ENCODE results near the gene SAMD9L. TPM values are rescaled to one million over a fixed set of nuclear protein-coding genes. Genes with fewer than 3 reads are reported as not detected.

SAMD9L gene
- total RNA-seq, 1 donor from 2014 or later, result 8.6 TPM

DNA sequence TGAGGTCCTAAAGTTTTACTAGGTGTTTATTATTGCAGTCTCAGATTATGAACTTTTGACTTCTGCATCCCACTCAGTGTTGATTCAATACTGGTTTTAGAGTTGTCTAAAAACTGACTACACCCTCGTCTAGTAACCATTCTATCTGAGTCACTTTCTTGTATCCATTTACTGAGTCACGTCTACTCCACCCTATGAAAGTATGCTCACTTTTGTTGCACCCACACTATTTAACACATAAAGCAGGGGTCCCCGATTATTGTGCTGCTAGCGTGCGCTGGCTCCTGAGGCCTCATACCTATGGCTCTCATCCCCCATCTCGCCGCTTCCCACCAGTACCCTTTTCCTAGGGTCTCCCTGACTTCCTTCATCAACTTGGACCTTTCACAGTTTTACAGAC, 32.4 kb downstream of the SAMD9L start:
- peak overlapping the region; percentile 40 to 47 for H3K4me3 ChIP-seq
- H3K9me3 ChIP-seq, result peaks cover 5% of the 10 kb centered on the region
- TF ChIP-seq POLR2A (IDR thresholded peaks at IDR 0.05), result no peak
- no peak for TF ChIP-seq POLR2AphosphoS5 (IDR thresholded peaks at IDR 0.05; ENCODE audit: insufficient read depth in 1 of 2, low read depth in 1 of 2)
- TF ChIP-seq, protein P1, sequence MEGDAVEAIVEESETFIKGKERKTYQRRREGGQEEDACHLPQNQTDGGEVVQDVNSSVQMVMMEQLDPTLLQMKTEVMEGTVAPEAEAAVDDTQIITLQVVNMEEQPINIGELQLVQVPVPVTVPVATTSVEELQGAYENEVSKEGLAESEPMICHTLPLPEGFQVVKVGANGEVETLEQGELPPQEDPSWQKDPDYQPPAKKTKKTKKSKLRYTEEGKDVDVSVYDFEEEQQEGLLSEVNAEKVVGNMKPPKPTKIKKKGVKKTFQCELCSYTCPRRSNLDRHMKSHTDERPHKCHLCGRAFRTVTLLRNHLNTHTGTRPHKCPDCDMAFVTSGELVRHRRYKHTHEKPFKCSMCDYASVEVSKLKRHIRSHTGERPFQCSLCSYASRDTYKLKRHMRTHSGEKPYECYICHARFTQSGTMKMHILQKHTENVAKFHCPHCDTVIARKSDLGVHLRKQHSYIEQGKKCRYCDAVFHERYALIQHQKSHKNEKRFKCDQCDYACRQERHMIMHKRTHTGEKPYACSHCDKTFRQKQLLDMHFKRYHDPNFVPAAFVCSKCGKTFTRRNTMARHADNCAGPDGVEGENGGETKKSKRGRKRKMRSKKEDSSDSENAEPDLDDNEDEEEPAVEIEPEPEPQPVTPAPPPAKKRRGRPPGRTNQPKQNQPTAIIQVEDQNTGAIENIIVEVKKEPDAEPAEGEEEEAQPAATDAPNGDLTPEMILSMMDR (IDR thresholded peaks at IDR 0.05), result no peak
- peaks cover 0 to 17% of the 10 kb centered on the region in 2 donors for H3K36me3 ChIP-seq
- intact Hi-C loops (cut with DNase I), result no loop called here
- DNase-seq (ENCODE audit: extremely low spot score in 2 of 2), result no peak
- no peak overlapping the region for H3K27ac ChIP-seq
- peaks cover 39% of the 10 kb centered on the region for H3K4me1 ChIP-seq
- H3K27me3 ChIP-seq, result no peaks in the 10 kb centered on the region

- Histone ChIP-seq H3K36me3 (peaks cover 0 to 75% of the 10 kb centered on the region in 2 donors), H3K27ac (no peak overlapping the region), H3K4me3 (no peak overlapping the region), H3K9me3 (peaks cover 68% of the 10 kb centered on the region), H3K27me3 (no peaks in the 10 kb centered on the region), H3K4me1 (no peaks in the 10 kb centered on the region)
- no peak for DNase-seq (ENCODE audit: extremely low spot score in 2 of 2)
- intact Hi-C loops (cut with DNase I), result no loop called here
- TF ChIP-seq POLR2A (IDR thresholded peaks at IDR 0.05) (no peak), POLR2AphosphoS5 (IDR thresholded peaks at IDR 0.05; ENCODE audit: insufficient read depth in 1 of 2, low read depth in 1 of 2) (no peak)
- TF ChIP-seq, protein P1 (IDR thresholded peaks at IDR 0.05), result no peak
Observed at GRCh38 chr7:93108003-93108402, 40.2 kb downstream of the SAMD9L start.

GRCh38 chr7:93097388-93097787, 50.8 kb downstream of the SAMD9L start:
- peak in 1 of 2 donors; percentile 65 for DNase-seq (ENCODE audit: extremely low spot score in 2 of 2)
- H3K9me3 ChIP-seq, result peaks cover 31% of the 10 kb centered on the region
- TF ChIP-seq, protein P1 (IDR thresholded peaks at IDR 0.05), result no peak
- TF ChIP-seq POLR2AphosphoS5 (IDR thresholded peaks at IDR 0.05; ENCODE audit: insufficient read depth in 1 of 2, low read depth in 1 of 2), result no peak
- H3K4me1 ChIP-seq, result no peaks in the 10 kb centered on the region
- no peaks in the 10 kb centered on the region for H3K36me3 ChIP-seq
- H3K4me3 ChIP-seq, result no peak overlapping the region
- no peaks in the 10 kb centered on the region for H3K27me3 ChIP-seq
- H3K27ac ChIP-seq, result no peak overlapping the region
- intact Hi-C loops (cut with DNase I), result no loop called here

DNA sequence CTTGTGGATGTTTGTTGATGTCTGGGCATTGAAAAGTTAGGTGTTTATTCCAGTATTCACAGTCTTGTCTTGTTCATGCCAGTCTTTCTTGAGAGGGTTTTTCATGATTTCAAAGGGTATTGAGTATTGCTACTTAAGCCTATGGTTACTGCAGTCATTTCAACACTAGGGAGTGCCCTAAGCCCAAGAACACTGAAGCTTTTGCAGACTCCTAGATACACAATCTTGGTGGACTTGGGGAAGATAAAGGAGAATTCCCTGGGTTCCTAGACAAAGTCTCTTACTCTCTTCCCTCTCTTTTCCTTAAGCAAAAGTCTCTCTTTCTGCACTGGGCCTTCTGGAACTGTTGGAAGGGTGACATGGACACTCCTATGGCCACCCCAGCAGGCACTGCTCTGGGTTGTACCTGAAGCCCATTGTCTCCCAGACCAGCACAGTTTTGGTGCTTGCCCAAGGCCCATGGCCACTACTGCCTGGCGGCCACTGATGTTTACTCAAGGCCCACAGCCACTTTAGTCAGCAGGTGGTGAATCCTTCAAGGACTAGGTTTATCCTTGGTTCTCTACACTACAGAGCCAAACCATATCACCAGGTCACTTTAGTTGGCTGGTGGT, 55.3 kb downstream of the SAMD9L start:
- DNase-seq (ENCODE audit: extremely low spot score in 2 of 2), result peak in 1 of 2 donors; percentile 49
- Histone ChIP-seq H3K27ac (no peak overlapping the region), H3K4me1 (no peaks in the 10 kb centered on the region), H3K27me3 (no peaks in the 10 kb centered on the region), H3K4me3 (no peak overlapping the region), H3K9me3 (no peaks in the 10 kb centered on the region), H3K36me3 (no peaks in the 10 kb centered on the region)
- intact Hi-C loops (cut with DNase I), result no loop called here
- TF ChIP-seq POLR2AphosphoS5 (IDR thresholded peaks at IDR 0.05; ENCODE audit: insufficient read depth in 1 of 2, low read depth in 1 of 2), result no peak
- no peak for TF ChIP-seq POLR2A (IDR thresholded peaks at IDR 0.05)

Other genes with a start within 250 kb of the SAMD9L start
- gene SAMD9, start 30.4 kb downstream of the SAMD9L start, total RNA-seq, result 9.3 TPM
- not detected for gene HEPACAM2, start 78.1 kb upstream of the SAMD9L start, total RNA-seq
- 13.0 TPM for gene VPS50, start 84.0 kb upstream of the SAMD9L start, total RNA-seq